ENCODE results near the gene BAIAP2L2. TPM values are rescaled to one million over a fixed set of nuclear protein-coding genes. Genes with fewer than 3 reads are reported as not detected.
A peak's percentile ranks its signal among the peaks of the same experiment; 100 is the strongest.

Gene BAIAP2L2
- total RNA-seq, 1 experiment from 2014 or later, result 2.3 TPM

DNA sequence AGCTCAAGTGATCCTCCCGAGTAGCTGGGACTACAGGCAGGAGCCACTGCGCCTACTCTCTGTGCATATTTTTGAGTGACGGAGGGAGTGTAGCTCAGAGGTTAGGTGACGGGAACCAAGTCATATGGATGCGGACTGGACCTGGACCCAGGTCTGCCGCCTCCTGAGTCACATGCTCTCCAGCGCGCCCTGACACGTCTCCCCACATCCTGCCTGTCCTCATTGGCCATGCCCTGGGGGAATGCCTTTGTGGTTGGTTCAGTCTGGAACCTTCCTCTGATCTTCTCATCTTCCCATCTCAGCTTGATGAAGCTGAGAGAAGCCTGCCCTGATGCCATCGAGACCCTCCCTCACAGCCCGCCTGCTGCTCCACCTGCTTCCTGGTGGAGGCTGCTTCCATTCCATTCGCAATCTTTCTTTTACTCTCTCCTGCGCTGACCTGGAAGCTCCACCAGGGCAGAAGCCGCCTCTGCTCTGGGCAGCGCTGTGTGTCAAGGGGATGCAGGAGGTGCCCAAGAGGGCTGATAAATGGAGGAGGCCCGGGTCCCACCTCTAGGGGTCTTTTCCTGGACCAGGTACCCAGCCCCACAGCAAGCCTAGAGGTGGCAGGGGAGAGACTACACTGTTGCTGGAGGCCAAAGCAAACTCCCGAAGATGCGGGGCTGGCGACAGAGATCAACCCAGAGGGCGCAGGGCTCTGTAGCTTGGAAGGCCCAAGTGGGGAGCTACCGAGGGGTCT, 13.9 kb upstream of the BAIAP2L2 start:
- Histone ChIP-seq H4K20me1 (ENCODE audit: control insufficient read depth, insufficient read depth, insufficient read length) (no peaks in the 10 kb centered on the region), H2BK12ac (ENCODE audit: insufficient read length, low read depth, low read length) (no peak overlapping the region), H2BK5ac (ENCODE audit: insufficient read length, low read length) (no peak overlapping the region), H3K4ac (ENCODE audit: low read depth, low read length) (no peak overlapping the region), H2BK15ac (ENCODE audit: low read depth, low read length) (no peak overlapping the region), H3K79me2 (ENCODE audit: insufficient read depth, low read length) (no peaks in the 10 kb centered on the region), H3K9me3 (ENCODE audit: control insufficient read depth, low read depth, low read length) (no peaks in the 10 kb centered on the region), H3K23ac (ENCODE audit: insufficient read length, low read depth, low read length) (no peak overlapping the region), H4K5ac (ENCODE audit: insufficient read length, low read depth, low read length) (no peak overlapping the region), H3K23me2 (ENCODE audit: insufficient read length, low read depth, low read length, poor library complexity, severe bottlenecking) (no peaks in the 10 kb centered on the region), H2BK20ac (ENCODE audit: low read depth, low read length, poor library complexity, severe bottlenecking) (no peak overlapping the region), H3K4me1 (ENCODE audit: insufficient read depth, low read length) (no peaks in the 10 kb centered on the region), H2BK120ac (ENCODE audit: low read depth, low read length, poor library complexity, severe bottlenecking) (no peak overlapping the region), H3K27ac (ENCODE audit: insufficient read length, low read depth, low read length) (no peak overlapping the region), H3K4me2 (ENCODE audit: insufficient read depth, insufficient read length, low read length) (no peak overlapping the region), H3T11ph (ENCODE audit: low read length) (no peak overlapping the region), H2AFZ (ENCODE audit: low read length) (no peak overlapping the region), H3K9ac (ENCODE audit: extremely low read depth, insufficient read length, low read length) (no peak overlapping the region), H4K8ac (replicated peaks; ENCODE audit: insufficient read length, low read depth, low read length) (no peak overlapping the region), H2AK5ac (ENCODE audit: insufficient read length, low read length) (no peak overlapping the region), H4K91ac (ENCODE audit: insufficient read length, low read depth, low read length) (no peak overlapping the region), H3K79me1 (ENCODE audit: insufficient read depth, low read depth, low read length, poor library complexity, severe bottlenecking) (no peaks in the 10 kb centered on the region), H3K27me3 (ENCODE audit: insufficient read depth, low read length) (no peaks in the 10 kb centered on the region), H3K18ac (ENCODE audit: insufficient read length, low read depth, low read length) (no peak overlapping the region), H3K14ac (ENCODE audit: insufficient read depth, low read length) (no peak overlapping the region), H3K56ac (ENCODE audit: insufficient read length, low read depth, low read length) (no peak overlapping the region)
- H3K4me3 Mint-ChIP-seq, result no peak overlapping the region
- TF ChIP-seq, protein P1, sequence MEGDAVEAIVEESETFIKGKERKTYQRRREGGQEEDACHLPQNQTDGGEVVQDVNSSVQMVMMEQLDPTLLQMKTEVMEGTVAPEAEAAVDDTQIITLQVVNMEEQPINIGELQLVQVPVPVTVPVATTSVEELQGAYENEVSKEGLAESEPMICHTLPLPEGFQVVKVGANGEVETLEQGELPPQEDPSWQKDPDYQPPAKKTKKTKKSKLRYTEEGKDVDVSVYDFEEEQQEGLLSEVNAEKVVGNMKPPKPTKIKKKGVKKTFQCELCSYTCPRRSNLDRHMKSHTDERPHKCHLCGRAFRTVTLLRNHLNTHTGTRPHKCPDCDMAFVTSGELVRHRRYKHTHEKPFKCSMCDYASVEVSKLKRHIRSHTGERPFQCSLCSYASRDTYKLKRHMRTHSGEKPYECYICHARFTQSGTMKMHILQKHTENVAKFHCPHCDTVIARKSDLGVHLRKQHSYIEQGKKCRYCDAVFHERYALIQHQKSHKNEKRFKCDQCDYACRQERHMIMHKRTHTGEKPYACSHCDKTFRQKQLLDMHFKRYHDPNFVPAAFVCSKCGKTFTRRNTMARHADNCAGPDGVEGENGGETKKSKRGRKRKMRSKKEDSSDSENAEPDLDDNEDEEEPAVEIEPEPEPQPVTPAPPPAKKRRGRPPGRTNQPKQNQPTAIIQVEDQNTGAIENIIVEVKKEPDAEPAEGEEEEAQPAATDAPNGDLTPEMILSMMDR (conservative IDR thresholded peaks at IDR 0.05), result peak; percentile 51
- peaks cover 0 to 4% (median 0%) of the 10 kb centered on the region in 3 experiments; a peak in 2 of 7 replicates for H3K36me3 Mint-ChIP-seq (ENCODE audit: insufficient read depth in 1 of 3, low read depth in 3 of 3)
- DNase-seq, result peak; percentile 71
- peaks cover 1% of the 10 kb centered on the region; the same call in 1 of the 2 replicates for H3K27me3 Mint-ChIP-seq (ENCODE audit: low read depth)
- no CpG with 5 or more reads among the region's 21 CpGs for WGBS (ENCODE audit: extremely low coverage, insufficient read length, low lambda C conversion rate)
- peak overlapping the region in 1 of 3 experiments; percentile 88; a peak in 3 of 7 replicates for H3K27ac Mint-ChIP-seq
- H3K4me1 Mint-ChIP-seq, result peaks cover 4 to 13% of the 10 kb centered on the region in 2 experiments
- no peaks in the 10 kb centered on the region for H3K9me3 Mint-ChIP-seq

All from H9 (cell line).